HG03066 (cell line): ENCODE results near the gene TBC1D24.
"Not testable (repeated sequence)": the region's sequence is repeated elsewhere in the genome, so short reads cannot be mapped to it uniquely, and the experiment has no call there.

Experiments used
- ATAC-seq: cut with Tn5 transposase; IDR thresholded peaks from one replicate; pipeline ENCODE4 v1.9.1; 2021; ENCODE audit warnings: low read depth; ENCODE audit not compliant: unreplicated experiment

Gene TBC1D24

GRCh38 chr16:2468233-2468724, 6.6 kb upstream of the TBC1D24 start:
- no peak for ATAC-seq

GRCh38 chr16:2468725-2469398, 6.1 kb upstream of the TBC1D24 start:
- ATAC-seq, result no peak

GRCh38 chr16:2469399-2470233, 5.3 kb upstream of the TBC1D24 start:
- ATAC-seq, result no peak

GRCh38 chr16:2470234-2470601, 4.7 kb upstream of the TBC1D24 start:
- ATAC-seq, result no peak

GRCh38 chr16:2470603-2471015, 4.3 kb upstream of the TBC1D24 start:
- no peak for ATAC-seq

GRCh38 chr16:2471016-2471652, 3.8 kb upstream of the TBC1D24 start, which contains the start of gene NTN3:
Gene NTN3, plus strand, starts transcription at chr16:2471297. Its CDS starts 405 bp downstream, at chr16:2471702.
- no peak for ATAC-seq

- no peak for ATAC-seq
These were observed 3.1 kb upstream of the TBC1D24 start for GRCh38 chr16:2471653-2472487.

GRCh38 chr16:2472488-2472864, 2.5 kb upstream of the TBC1D24 start:
- no peak for ATAC-seq

- ATAC-seq, result no peak
These were observed 2.0 kb upstream of the TBC1D24 start for GRCh38 chr16:2472885-2473445.

GRCh38 chr16:2473446-2473926, 1.4 kb upstream of the TBC1D24 start:
- no peak for ATAC-seq

GRCh38 chr16:2473999-2474876, 689 bp upstream of the TBC1D24 start:
- ATAC-seq, result no peak

- ATAC-seq, result no peak
These were observed 752 bp downstream of the TBC1D24 start for GRCh38 chr16:2475413-2476344.

- no peak for ATAC-seq
These were observed 1.4 kb downstream of the TBC1D24 start for GRCh38 chr16:2476345-2476720.

GRCh38 chr16:2476741-2477140, 1.8 kb downstream of the TBC1D24 start:
- no peak for ATAC-seq

- ATAC-seq, result no peak
These were observed 2.4 kb downstream of the TBC1D24 start for GRCh38 chr16:2477327-2477726.

GRCh38 chr16:2478279-2478678, 3.4 kb downstream of the TBC1D24 start:
- no peak for ATAC-seq

GRCh38 chr16:2479996-2480395, 5.1 kb downstream of the TBC1D24 start:
- not testable (repeated sequence) for ATAC-seq

GRCh38 chr16:2480948-2481347, 6.0 kb downstream of the TBC1D24 start:
- ATAC-seq, result no peak
